H1 (cell line): ENCODE data around the gene KLHL29. TPM values are rescaled to one million over a fixed set of nuclear protein-coding genes. Genes with fewer than 3 reads are reported as not detected.

ENCODE experiments used
- polyA plus RNA-seq, 7 experiments: library from polyadenylated mRNA; depleted of rRNA in 3 of 7; stranded (reverse) in 5 of 7; unstranded in 2 of 7; fragments of >200 nt in 5 of 7; fragments of 200-250 nt in 2 of 7; gene quantifications; 1 replicate in 5 of 7; 2 replicates in 1 of 7; 4 replicates in 1 of 7; pipeline versions ENCODE4 v1.2.1 to v1.2.3, GENCODE V29; 2011 to 2013; ENCODE audit warnings: missing spikeins in 2 of 7, mixed read lengths in 2 of 7
- total RNA-seq: library from RNA; stranded (reverse); fragmentation: NEBNext Ultra II Directional; extraction: Animal tissue kit (Norgen Biotek cat#: 25700); gene quantifications from 2 replicates; pipeline ENCODE4 v1.2.1, GENCODE V29; 2021
- TF ChIP-seq, protein P1 (sequence below): fragments of 300-600 bp; sonication (generic); IDR thresholded peaks from 2 replicates; pipeline ENCODE4 v1.7.1; 2012; ENCODE audit warnings: low read length, moderate library complexity, mild to moderate bottlenecking, inconsistent platforms; ENCODE audit not compliant: insufficient replicate concordance

Gene KLHL29
- total and polyA plus RNA-seq, 2 of the 8 experiments (the other 6 are each of a cell fraction or from before 2014, with no cell fraction given): 1.1 to 4.7 TPM

DNA sequence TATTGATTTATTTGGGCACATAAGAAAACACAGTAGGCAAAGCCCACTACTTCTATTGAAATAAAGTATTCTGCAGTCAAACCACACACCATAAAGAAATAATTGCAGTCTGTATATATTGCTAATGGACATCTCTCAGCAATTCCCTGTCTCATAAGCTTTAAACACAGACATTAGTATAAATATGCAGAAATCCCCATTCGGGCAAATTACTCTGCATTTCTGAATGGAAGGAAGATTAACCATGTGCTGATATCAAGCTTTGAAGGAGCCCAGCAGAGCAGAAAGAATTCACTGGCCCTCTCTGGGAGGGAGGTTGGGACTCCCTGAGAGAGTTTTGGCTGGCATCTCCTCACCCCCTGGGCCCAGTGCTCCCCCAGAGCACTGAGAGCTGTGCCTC is 272.4 kb downstream of the KLHL29 start (continued):
- TF ChIP-seq, protein P1, sequence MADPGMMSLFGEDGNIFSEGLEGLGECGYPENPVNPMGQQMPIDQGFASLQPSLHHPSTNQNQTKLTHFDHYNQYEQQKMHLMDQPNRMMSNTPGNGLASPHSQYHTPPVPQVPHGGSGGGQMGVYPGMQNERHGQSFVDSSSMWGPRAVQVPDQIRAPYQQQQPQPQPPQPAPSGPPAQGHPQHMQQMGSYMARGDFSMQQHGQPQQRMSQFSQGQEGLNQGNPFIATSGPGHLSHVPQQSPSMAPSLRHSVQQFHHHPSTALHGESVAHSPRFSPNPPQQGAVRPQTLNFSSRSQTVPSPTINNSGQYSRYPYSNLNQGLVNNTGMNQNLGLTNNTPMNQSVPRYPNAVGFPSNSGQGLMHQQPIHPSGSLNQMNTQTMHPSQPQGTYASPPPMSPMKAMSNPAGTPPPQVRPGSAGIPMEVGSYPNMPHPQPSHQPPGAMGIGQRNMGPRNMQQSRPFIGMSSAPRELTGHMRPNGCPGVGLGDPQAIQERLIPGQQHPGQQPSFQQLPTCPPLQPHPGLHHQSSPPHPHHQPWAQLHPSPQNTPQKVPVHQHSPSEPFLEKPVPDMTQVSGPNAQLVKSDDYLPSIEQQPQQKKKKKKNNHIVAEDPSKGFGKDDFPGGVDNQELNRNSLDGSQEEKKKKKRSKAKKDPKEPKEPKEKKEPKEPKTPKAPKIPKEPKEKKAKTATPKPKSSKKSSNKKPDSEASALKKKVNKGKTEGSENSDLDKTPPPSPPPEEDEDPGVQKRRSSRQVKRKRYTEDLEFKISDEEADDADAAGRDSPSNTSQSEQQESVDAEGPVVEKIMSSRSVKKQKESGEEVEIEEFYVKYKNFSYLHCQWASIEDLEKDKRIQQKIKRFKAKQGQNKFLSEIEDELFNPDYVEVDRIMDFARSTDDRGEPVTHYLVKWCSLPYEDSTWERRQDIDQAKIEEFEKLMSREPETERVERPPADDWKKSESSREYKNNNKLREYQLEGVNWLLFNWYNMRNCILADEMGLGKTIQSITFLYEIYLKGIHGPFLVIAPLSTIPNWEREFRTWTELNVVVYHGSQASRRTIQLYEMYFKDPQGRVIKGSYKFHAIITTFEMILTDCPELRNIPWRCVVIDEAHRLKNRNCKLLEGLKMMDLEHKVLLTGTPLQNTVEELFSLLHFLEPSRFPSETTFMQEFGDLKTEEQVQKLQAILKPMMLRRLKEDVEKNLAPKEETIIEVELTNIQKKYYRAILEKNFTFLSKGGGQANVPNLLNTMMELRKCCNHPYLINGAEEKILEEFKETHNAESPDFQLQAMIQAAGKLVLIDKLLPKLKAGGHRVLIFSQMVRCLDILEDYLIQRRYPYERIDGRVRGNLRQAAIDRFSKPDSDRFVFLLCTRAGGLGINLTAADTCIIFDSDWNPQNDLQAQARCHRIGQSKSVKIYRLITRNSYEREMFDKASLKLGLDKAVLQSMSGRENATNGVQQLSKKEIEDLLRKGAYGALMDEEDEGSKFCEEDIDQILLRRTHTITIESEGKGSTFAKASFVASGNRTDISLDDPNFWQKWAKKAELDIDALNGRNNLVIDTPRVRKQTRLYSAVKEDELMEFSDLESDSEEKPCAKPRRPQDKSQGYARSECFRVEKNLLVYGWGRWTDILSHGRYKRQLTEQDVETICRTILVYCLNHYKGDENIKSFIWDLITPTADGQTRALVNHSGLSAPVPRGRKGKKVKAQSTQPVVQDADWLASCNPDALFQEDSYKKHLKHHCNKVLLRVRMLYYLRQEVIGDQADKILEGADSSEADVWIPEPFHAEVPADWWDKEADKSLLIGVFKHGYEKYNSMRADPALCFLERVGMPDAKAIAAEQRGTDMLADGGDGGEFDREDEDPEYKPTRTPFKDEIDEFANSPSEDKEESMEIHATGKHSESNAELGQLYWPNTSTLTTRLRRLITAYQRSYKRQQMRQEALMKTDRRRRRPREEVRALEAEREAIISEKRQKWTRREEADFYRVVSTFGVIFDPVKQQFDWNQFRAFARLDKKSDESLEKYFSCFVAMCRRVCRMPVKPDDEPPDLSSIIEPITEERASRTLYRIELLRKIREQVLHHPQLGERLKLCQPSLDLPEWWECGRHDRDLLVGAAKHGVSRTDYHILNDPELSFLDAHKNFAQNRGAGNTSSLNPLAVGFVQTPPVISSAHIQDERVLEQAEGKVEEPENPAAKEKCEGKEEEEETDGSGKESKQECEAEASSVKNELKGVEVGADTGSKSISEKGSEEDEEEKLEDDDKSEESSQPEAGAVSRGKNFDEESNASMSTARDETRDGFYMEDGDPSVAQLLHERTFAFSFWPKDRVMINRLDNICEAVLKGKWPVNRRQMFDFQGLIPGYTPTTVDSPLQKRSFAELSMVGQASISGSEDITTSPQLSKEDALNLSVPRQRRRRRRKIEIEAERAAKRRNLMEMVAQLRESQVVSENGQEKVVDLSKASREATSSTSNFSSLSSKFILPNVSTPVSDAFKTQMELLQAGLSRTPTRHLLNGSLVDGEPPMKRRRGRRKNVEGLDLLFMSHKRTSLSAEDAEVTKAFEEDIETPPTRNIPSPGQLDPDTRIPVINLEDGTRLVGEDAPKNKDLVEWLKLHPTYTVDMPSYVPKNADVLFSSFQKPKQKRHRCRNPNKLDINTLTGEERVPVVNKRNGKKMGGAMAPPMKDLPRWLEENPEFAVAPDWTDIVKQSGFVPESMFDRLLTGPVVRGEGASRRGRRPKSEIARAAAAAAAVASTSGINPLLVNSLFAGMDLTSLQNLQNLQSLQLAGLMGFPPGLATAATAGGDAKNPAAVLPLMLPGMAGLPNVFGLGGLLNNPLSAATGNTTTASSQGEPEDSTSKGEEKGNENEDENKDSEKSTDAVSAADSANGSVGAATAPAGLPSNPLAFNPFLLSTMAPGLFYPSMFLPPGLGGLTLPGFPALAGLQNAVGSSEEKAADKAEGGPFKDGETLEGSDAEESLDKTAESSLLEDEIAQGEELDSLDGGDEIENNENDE: no peak
